ENCODE data around the gene ADAMTS3.

ADAMTS3 gene

DNA sequence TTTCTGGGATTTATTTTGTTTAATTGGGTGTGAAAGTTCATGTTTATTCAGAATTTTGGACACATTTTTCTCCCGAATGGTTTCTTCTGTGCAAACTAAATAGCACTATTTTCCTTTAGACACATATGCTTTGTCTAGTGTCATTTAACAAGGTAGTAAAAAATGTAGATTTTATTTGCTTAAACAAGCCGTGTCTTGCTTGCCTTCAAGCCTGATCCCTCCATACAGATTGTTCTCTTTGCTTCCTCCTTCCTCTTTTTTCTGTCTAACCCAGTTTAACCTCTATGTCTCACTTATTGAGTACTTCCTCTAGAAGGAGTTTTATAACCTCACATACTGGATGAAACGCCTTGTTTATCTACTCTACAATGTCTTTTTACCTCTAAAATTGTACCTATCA, 325.4 kb downstream of the ADAMTS3 start:
- no peak overlapping the region for H3K4me3 ChIP-seq (replicated peaks; ENCODE audit: low read depth, low read length)
- TF ChIP-seq, protein P1, sequence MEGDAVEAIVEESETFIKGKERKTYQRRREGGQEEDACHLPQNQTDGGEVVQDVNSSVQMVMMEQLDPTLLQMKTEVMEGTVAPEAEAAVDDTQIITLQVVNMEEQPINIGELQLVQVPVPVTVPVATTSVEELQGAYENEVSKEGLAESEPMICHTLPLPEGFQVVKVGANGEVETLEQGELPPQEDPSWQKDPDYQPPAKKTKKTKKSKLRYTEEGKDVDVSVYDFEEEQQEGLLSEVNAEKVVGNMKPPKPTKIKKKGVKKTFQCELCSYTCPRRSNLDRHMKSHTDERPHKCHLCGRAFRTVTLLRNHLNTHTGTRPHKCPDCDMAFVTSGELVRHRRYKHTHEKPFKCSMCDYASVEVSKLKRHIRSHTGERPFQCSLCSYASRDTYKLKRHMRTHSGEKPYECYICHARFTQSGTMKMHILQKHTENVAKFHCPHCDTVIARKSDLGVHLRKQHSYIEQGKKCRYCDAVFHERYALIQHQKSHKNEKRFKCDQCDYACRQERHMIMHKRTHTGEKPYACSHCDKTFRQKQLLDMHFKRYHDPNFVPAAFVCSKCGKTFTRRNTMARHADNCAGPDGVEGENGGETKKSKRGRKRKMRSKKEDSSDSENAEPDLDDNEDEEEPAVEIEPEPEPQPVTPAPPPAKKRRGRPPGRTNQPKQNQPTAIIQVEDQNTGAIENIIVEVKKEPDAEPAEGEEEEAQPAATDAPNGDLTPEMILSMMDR (IDR thresholded peaks at IDR 0.05; ENCODE audit: low read depth, low read length, missing control alignments) = no peak
- DNase-seq (ENCODE audit: extremely low read depth, low read depth) = no peak

DNA sequence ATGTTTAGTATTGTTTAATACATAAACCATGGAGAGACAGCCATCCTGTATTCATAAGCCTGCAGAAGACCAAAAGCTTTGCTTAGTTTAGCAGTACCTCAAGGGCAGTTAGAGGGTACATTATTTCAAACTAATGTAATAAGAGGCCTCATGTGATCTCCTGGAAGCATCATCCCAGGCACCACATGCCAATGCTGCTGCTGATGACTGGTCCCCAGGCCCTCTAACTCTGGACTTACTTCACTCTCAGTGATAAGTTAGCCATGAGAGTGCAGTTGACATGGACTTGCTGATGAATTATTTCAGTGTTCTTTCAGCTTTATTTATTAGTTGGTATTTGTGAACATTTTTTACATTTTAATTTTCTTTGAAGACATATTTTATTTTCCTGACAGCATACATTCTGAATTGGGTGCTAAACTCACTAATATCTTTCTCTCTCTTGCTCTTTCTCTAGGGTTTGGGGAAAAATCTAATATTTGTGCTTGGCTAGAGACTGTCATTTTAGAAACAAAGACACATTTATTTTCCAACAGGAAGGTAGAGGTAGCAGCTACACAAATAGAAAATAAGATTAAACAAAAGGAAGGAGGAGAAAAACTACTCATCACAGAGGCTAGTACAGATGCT, 329.4 kb downstream of the ADAMTS3 start:
- TF ChIP-seq, protein P1 (IDR thresholded peaks at IDR 0.05; ENCODE audit: low read depth, low read length, missing control alignments) = no peak
- DNase-seq (ENCODE audit: extremely low read depth, low read depth) = no peak
- H3K4me3 ChIP-seq (replicated peaks; ENCODE audit: low read depth, low read length) = no peak overlapping the region

All from HFF-Myc (cell line).